Ishikawa (cell line): ENCODE results near the gene CHCHD6.

Experiments used
- CEBPB ChIP-seq: IDR thresholded peaks from 2 replicates; pipeline ENCODE4 v1.6.1; 2012
- CREB1 ChIP-seq: IDR thresholded peaks from 2 replicates; pipeline ENCODE4 v1.6.1; 2012; ENCODE audit warnings: low read depth
- EGR1 ChIP-seq: IDR thresholded peaks from 2 replicates; pipeline ENCODE4 v1.6.1; 2012
- EP300 ChIP-seq: IDR thresholded peaks from 2 replicates; pipeline ENCODE4 v1.6.1; 2012; ENCODE audit warnings: borderline replicate concordance
- FOXM1 ChIP-seq: IDR thresholded peaks from 2 replicates; pipeline ENCODE4 v1.6.1; 2012; ENCODE audit warnings: low read depth, borderline replicate concordance
- NFIC ChIP-seq: IDR thresholded peaks from 2 replicates; pipeline ENCODE4 v1.6.1; 2012
- RAD21 ChIP-seq: IDR thresholded peaks from 2 replicates; pipeline ENCODE4 v1.6.1; 2012; ENCODE audit warnings: low read depth
- TAF1 ChIP-seq: IDR thresholded peaks from 2 replicates; pipeline ENCODE4 v1.6.1; 2012; ENCODE audit warnings: low read depth, mild to moderate bottlenecking
- TCF12 ChIP-seq: IDR thresholded peaks from 2 replicates; pipeline ENCODE4 v1.6.1; 2012; ENCODE audit warnings: low read depth
- TEAD4 ChIP-seq: IDR thresholded peaks from 2 replicates; pipeline ENCODE4 v1.6.1; 2012
- YY1 ChIP-seq: IDR thresholded peaks from 2 replicates; pipeline ENCODE4 v1.6.1; 2012; ENCODE audit warnings: low read depth
- ZBTB7A ChIP-seq: IDR thresholded peaks from 2 replicates; pipeline ENCODE4 v1.6.1; 2012; ENCODE audit warnings: low read depth
- TF ChIP-seq, protein P1 (sequence below): IDR thresholded peaks from 2 replicates; pipeline ENCODE4 v1.6.1; 2012; ENCODE audit warnings: low read depth, mild to moderate bottlenecking
- TF ChIP-seq, protein P2 (sequence below): IDR thresholded peaks from 2 replicates; pipeline ENCODE4 v1.6.1; 2012
- TF ChIP-seq, protein P3 (sequence below): IDR thresholded peaks from 2 replicates; pipeline ENCODE4 v1.6.1; 2012

The CHCHD6 gene, protein sequence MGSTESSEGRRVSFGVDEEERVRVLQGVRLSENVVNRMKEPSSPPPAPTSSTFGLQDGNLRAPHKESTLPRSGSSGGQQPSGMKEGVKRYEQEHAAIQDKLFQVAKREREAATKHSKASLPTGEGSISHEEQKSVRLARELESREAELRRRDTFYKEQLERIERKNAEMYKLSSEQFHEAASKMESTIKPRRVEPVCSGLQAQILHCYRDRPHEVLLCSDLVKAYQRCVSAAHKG

DNA sequence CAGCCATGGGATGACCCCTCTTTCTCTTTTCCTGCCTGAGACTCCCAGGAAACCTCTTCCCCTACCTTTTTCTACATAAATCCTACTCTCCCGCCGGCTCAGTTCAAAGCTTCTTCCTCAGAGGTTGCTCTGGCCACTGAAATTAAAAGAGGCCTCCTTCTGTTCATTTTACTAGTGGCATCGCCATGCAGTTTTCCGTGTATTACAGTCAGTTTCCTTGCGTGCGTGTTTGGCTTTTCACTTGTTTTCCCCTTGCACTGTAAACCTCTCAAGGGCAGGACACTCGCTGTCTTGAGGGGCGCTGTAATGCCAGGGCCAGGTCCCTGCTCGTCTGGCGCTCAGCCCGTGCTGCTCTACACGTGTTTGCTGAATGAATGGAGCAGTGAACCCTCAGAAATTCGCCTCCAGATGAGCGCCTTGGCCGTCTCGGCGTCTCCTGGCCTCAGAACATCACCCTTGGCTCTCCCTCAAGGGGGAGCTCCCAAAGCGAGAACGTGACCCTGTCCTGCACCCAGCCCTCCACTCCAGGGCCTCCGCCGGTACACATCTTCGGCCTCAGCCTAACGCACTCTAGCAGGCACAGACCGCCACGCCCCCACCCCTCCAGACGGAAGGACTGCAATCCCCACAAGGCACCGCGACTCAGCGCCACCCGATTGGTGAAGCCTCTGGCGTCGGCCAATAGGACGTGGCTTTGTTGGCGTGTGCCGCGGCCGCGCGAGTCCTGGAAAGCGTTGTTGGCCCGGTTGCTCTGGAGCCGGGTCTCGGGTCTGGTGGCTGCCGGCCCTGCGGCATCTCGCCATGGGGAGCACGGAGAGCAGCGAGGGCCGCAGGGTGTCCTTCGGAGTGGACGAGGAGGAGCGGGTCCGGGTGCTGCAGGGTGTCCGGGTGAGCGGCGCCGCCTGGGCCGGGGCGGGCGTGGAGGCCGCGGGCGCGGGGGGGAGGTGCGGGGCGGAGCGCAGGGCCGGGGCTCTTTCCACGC is at the start of gene CHCHD6:
Gene CHCHD6 (plus strand): TSS at position 729 of the 982 bp plus-strand sequence. CDS start 73 bp downstream, at position 802.
- TF ChIP-seq CREB1 (no peak), ZBTB7A (no peak), TEAD4 (no peak; the same call in 1 of the 2 replicates), CEBPB (no peak), EGR1 (no peak), YY1 (0 out of 2 replicates have a peak, but pooled peaks have one; percentile 21), FOXM1 (no peak), TCF12 (no peak), NFIC (peak; percentile 47; the same call in 1 of the 2 replicates), RAD21 (no peak; the same call in 1 of the 2 replicates), TAF1 (0 out of 2 replicates have a peak, but pooled peaks have one; percentile 57), EP300 (no peak; the same call in 1 of the 2 replicates)
- TF ChIP-seq, protein P1, sequence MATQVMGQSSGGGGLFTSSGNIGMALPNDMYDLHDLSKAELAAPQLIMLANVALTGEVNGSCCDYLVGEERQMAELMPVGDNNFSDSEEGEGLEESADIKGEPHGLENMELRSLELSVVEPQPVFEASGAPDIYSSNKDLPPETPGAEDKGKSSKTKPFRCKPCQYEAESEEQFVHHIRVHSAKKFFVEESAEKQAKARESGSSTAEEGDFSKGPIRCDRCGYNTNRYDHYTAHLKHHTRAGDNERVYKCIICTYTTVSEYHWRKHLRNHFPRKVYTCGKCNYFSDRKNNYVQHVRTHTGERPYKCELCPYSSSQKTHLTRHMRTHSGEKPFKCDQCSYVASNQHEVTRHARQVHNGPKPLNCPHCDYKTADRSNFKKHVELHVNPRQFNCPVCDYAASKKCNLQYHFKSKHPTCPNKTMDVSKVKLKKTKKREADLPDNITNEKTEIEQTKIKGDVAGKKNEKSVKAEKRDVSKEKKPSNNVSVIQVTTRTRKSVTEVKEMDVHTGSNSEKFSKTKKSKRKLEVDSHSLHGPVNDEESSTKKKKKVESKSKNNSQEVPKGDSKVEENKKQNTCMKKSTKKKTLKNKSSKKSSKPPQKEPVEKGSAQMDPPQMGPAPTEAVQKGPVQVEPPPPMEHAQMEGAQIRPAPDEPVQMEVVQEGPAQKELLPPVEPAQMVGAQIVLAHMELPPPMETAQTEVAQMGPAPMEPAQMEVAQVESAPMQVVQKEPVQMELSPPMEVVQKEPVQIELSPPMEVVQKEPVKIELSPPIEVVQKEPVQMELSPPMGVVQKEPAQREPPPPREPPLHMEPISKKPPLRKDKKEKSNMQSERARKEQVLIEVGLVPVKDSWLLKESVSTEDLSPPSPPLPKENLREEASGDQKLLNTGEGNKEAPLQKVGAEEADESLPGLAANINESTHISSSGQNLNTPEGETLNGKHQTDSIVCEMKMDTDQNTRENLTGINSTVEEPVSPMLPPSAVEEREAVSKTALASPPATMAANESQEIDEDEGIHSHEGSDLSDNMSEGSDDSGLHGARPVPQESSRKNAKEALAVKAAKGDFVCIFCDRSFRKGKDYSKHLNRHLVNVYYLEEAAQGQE, result no peak
- TF ChIP-seq, protein P2, sequence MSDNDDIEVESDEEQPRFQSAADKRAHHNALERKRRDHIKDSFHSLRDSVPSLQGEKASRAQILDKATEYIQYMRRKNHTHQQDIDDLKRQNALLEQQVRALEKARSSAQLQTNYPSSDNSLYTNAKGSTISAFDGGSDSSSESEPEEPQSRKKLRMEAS, result peak; percentile 85
- TF ChIP-seq, protein P3, sequence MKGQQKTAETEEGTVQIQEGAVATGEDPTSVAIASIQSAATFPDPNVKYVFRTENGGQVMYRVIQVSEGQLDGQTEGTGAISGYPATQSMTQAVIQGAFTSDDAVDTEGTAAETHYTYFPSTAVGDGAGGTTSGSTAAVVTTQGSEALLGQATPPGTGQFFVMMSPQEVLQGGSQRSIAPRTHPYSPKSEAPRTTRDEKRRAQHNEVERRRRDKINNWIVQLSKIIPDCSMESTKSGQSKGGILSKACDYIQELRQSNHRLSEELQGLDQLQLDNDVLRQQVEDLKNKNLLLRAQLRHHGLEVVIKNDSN, result no peak

DNA sequence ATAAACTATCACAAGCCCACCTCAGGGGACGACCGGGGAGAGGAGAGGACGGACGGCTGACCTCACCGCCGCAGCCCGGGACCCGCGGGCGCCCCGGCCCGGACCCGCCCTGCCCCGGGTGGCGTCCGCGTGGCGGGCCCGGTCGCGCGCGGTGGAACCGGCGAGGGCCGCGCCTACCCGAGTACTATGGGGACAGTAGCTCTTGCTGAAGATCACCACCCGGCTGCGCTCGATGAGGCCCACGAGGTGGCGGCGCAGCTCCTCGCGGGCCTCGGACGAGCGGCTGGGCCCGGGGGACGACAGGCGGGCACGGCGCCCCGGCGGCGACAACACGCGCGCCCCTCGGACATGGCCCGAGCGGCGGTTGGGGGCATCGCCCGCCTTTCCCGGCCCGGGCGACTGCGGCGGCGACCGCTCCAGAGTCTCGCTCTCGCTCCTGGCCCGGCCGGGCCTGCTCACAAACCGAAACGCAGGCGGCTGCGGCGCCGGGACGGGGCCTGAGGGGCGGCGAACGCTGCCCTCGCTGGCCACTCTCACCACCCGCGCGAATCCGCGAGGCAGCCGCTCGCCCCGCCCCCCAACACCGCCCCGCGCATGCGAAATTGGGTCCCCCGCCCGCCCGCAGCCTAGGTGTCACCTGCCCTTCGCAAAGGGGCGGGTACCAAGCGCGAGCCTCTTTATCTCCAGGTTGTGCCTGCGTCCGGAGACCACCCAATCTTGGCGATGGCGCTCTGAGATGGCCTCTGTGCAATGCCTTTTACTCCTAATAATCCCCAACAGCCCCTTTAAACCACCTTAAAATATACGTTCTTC is 49.3 kb upstream of the CHCHD6 start, which contains the start of gene TXNRD3:
Gene TXNRD3 (minus strand): TSS at position 554 of the 813 bp plus-strand sequence.
- TF ChIP-seq CREB1 (no peak), RAD21 (no peak), TCF12 (peak; percentile 26; the same call in 1 of the 2 replicates), EGR1 (no peak), NFIC (no peak), TAF1 (peak; percentile 61), TEAD4 (no peak), YY1 (no peak)
- TF ChIP-seq, protein P3, result peak; percentile 57
- TF ChIP-seq, protein P2, result peak; percentile 57; the same call in 1 of the 2 replicates

DNA sequence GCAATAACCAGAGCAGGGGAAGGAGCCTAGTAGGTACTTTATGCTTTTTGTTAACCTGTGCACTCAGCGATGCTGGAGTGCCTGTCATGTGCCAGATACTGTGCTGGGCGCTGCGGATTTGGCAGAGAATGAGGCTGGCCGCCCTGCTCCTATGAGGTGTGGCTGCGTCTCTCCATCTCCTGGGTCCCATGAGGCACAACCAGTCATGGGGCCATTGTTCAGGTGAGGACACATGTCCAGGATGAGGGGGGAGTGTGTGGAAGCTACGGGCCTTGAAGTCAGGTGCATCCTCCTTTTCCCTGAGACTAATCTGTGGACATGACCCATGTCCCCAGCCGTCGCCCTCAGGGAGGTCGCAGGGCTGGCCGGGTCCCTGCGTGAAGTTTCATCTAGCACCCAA is 48.2 kb upstream of the CHCHD6 start:
- TF ChIP-seq YY1 (no peak), FOXM1 (no peak)

DNA sequence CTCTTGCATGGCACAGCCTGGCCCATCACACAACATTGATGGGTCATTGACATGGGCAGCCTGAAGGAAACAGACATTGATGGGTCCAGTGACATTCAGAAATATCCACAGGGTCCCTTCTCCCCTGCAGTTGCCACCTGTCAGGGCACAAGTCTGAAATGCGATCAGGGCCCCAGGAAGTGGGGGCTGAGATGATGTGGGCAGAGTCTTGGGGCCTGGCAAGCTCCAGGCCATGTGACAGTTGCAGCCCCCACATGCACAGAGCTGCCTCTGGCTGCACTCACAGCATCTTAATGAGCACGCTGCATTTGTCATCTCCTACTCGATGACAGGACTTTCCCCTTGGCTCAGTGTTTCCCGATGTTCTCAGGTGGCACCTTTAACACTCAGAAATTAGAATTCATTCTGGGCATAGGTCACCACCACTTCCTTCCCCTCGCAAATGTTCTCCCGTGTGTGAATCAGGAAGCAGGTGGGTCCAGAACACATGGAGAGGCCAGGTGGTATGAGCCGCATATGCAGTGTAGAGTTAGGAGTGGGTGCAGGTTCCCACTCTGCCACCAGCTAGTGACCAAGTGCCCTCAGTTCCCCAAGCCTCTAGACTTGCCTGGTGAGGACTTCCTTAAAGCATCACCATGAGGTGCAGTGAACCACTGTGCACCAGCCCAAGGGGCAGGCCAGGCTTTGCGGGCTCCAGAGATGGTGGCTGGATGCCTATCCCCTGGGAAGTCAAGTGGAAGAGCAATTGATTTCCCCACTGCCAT is 47.5 kb upstream of the CHCHD6 start:
- TF ChIP-seq, protein P1, result no peak
- TF ChIP-seq EGR1 (no peak), FOXM1 (no peak), ZBTB7A (no peak), EP300 (no peak), CEBPB (no peak), TCF12 (no peak)
